B cell (primary cell): Measurements from ENCODE around the gene TBC1D14. TPM values are rescaled to one million over a fixed set of nuclear protein-coding genes. Genes with fewer than 3 reads are reported as not detected.

Experiments used
- ATAC-seq: fragments of 200-7000 bp; cut with Tn5 transposase; one replicate; pipeline ENCODE4 v1.10.0; 2021; ENCODE audit warnings: low read depth, mild to moderate bottlenecking, moderate number of reproducible peaks, moderate library complexity
- CTCF ChIA-PET: fragments of 350-600 bp; sonication (Branson Sonifier 250); formaldehyde crosslinking; loops from one replicate; lab custom pipeline; 2021; ENCODE audit warnings: antibody characterized with exemption, inconsistent platforms; lab: Charles Lee
- POLR2A ChIA-PET: fragments of 350-600 bp; sonication (Branson Sonifier 250); formaldehyde crosslinking; loops from one replicate; lab custom pipeline; 2021; ENCODE audit warnings: antibody characterized with exemption; lab: Charles Lee
- DNase-seq: peaks from one replicate; pipeline ENCODE4 v3.0.0; 2013
- H2AFZ ChIP-seq: 2 replicates; pipeline ENCODE4 v1.6.1; 2012; ENCODE audit warnings: mild to moderate bottlenecking, low read depth, low read length; ENCODE audit not compliant: insufficient read depth, poor library complexity, severe bottlenecking
- H3K27ac ChIP-seq, 2 donors: 1 replicate in 1 of 2; 2 replicates in 1 of 2; pipeline ENCODE4 v1.5.1; 2012 to 2013; ENCODE audit warnings: low read length in 2 of 2, mild to moderate bottlenecking in 2 of 2, moderate library complexity in 1 of 2
- H3K27me3 ChIP-seq, 4 experiments: fragments of 200-600 bp in 1 of 4; sonication (generic) in 1 of 4; replicated peaks in 1 of 4; 1 replicate in 2 of 4; 2 replicates in 2 of 4; pipeline versions ENCODE4 v1.6.1 to v1.7.0; 2013 to 2016; ENCODE audit warnings: low read length in 3 of 4, mild to moderate bottlenecking in 2 of 4, mixed read lengths in 1 of 4, moderate library complexity in 1 of 4; ENCODE audit not compliant: insufficient read depth in 4 of 4, control insufficient read depth in 3 of 4; ENCODE audit errors: control extremely low read depth in 1 of 4
- H3K36me3 ChIP-seq, 2 experiments: replicated peaks in 1 of 2; 1 replicate in 1 of 2; 2 replicates in 1 of 2; pipeline versions ENCODE4 v1.6.1 to v1.7.1; 2013; ENCODE audit warnings: low read length in 1 of 2; ENCODE audit not compliant: insufficient read depth in 2 of 2, control insufficient read depth in 1 of 2; ENCODE audit errors: control extremely low read depth in 1 of 2, extremely low read depth in 1 of 2
- H3K4me1 ChIP-seq, 2 donors: fragments of 200-600 bp in 1 of 2; sonication (generic) in 1 of 2; 1 replicate in 1 of 2; 2 replicates in 1 of 2; pipeline versions ENCODE4 v1.5.1 to v1.6.1; 2013 to 2017; ENCODE audit warnings: low read length in 2 of 2; ENCODE audit not compliant: control insufficient read depth in 2 of 2, insufficient read depth in 2 of 2
- H3K4me2 ChIP-seq: replicated peaks from 2 replicates; pipeline ENCODE3; 2012; ENCODE audit warnings: mild to moderate bottlenecking, low read depth, low read length; ENCODE audit not compliant: poor library complexity, severe bottlenecking
- H3K4me3 ChIP-seq, 5 experiments: fragments of 200-600 bp in 1 of 5; sonication (generic) in 1 of 5; 1 replicate in 3 of 5; 2 replicates in 2 of 5; pipeline versions ENCODE4 v1.5.1 to v1.7.0; 2011 to 2016; ENCODE audit warnings: low read length in 4 of 5, mild to moderate bottlenecking in 4 of 5, low read depth in 2 of 5, control low read depth in 1 of 5, moderate library complexity in 1 of 5; ENCODE audit not compliant: insufficient read depth in 1 of 5; ENCODE audit errors: control extremely low read depth in 1 of 5, extremely low read depth in 1 of 5
- H3K79me2 ChIP-seq: fragments of 200-600 bp; sonication (generic); one replicate; pipeline ENCODE4 v1.6.0; 2016; ENCODE audit warnings: low read length; ENCODE audit not compliant: control insufficient read depth, insufficient read depth
- H3K9ac ChIP-seq: fragments of 200-600 bp; sonication (generic); 2 replicates; pipeline ENCODE4 v1.6.1; 2017; ENCODE audit warnings: mild to moderate bottlenecking, low read length, moderate library complexity
- H3K9me3 ChIP-seq, 3 donors: one replicate each; pipeline versions ENCODE4 v1.6.1 to v1.7.1; 2013; ENCODE audit warnings: low read length in 2 of 3; ENCODE audit not compliant: control insufficient read depth in 2 of 3, insufficient read depth in 1 of 3; ENCODE audit errors: control extremely low read depth in 1 of 3
- H4K20me1 ChIP-seq: 2 replicates; pipeline ENCODE4 v1.6.0; 2012; ENCODE audit warnings: mild to moderate bottlenecking, low read length; ENCODE audit not compliant: insufficient read depth, control insufficient read depth, poor library complexity, severe bottlenecking
- H3K27ac Mint-ChIP-seq: one replicate; pipeline ENCODE4 v1.8.0; 2021; ENCODE audit warnings: mixed read lengths
- H3K27me3 Mint-ChIP-seq: one replicate; pipeline ENCODE4 v1.8.0; 2021; ENCODE audit warnings: mixed read lengths
- H3K4me1 Mint-ChIP-seq: one replicate; pipeline ENCODE4 v1.8.0; 2021; ENCODE audit warnings: mixed read lengths
- H3K4me3 Mint-ChIP-seq: one replicate; pipeline ENCODE4 v1.8.0; 2021; ENCODE audit warnings: mixed read lengths
- H3K9me3 Mint-ChIP-seq: one replicate; pipeline ENCODE4 v1.8.0; 2022; ENCODE audit warnings: mixed read lengths; ENCODE audit not compliant: insufficient read depth
- CTCF ChIP-seq: fragments of 200-600 bp; IDR thresholded peaks from one replicate; pipeline ENCODE4 v1.8.0; 2022; ENCODE audit warnings: antibody characterized with exemption, mild to moderate bottlenecking
- EZH2 ChIP-seq: IDR thresholded peaks from 2 replicates; pipeline ENCODE4 v1.6.1; 2012; ENCODE audit warnings: borderline replicate concordance, low read depth, mild to moderate bottlenecking, moderate library complexity, low read length; ENCODE audit not compliant: insufficient read depth, poor library complexity, severe bottlenecking
- WGBS: methylation state at CpG from one replicate; pipeline ENCODE4 v1.1.5; 2013; ENCODE audit warnings: missing lambda C conversion rate; ENCODE audit not compliant: insufficient coverage; 5-methylcytosine and 5-hydroxymethylcytosine counted together
- intact Hi-C: fragments of 100-400 bp; cut with micrococcal nuclease; formaldehyde crosslinking; loops from one replicate; pipeline ENCODE4 v1.10.0; 2022
- polyA plus RNA-seq: library from polyadenylated mRNA; depleted of rRNA; stranded (reverse); fragments of >200 nt; gene quantifications from 2 replicates; pipeline ENCODE4 v1.2.3, GENCODE V29; 2012
- total RNA-seq, 2 donors: library from RNA; stranded (reverse); fragments of 120-200 nt in 1 of 2; gene quantifications; 1 replicate in 1 of 2; 2 replicates in 1 of 2; pipeline versions ENCODE4 v1.2.3 to v1.2.4, GENCODE V29; 2013 to 2022

The TBC1D14 gene
- total and polyA plus RNA-seq, 2 donors (not counting 1 experiment from before 2014, with no cell fraction given), result 21.9 to 42.0 TPM

- Histone ChIP-seq H3K27me3 (no peaks in the 10 kb centered on the region), H3K9me3 (no peaks in the 10 kb centered on the region), H3K9ac (no peak overlapping the region), H3K27ac (no peak overlapping the region), H3K4me1 (peaks cover 10 to 16% of the 10 kb centered on the region in 2 donors), H2AFZ (no peak overlapping the region), H3K36me3 (no peaks in the 10 kb centered on the region), H4K20me1 (peaks cover 46% of the 10 kb centered on the region), H3K4me3 (no peak overlapping the region), H3K4me2 (no peak overlapping the region), H3K79me2 (peaks cover 96% of the 10 kb centered on the region)
- no peaks in the 10 kb centered on the region for H3K9me3 Mint-ChIP-seq
- intact Hi-C loops, result no loop called here
- H3K4me1 Mint-ChIP-seq, result peaks cover 15% of the 10 kb centered on the region
- no peak overlapping the region for H3K27ac Mint-ChIP-seq
- no peak for ATAC-seq
- DNase-seq, result no peak
- no peaks in the 10 kb centered on the region for H3K27me3 Mint-ChIP-seq
- TF ChIP-seq EZH2 (no peak), CTCF (no peak)
- WGBS, result 93% methylated on average over 35 of the region's 35 CpGs
- no peak overlapping the region for H3K4me3 Mint-ChIP-seq
- CTCF ChIA-PET, result no interaction called here
- POLR2A ChIA-PET, result no interaction called here
These were observed 44.2 kb downstream of the TBC1D14 start for GRCh38 chr4:6953751-6954380.

GRCh38 chr4:6955261-6955911 lies 45.8 kb downstream of the TBC1D14 start:
- Histone ChIP-seq H3K4me2 (no peak overlapping the region), H3K4me3 (no peak overlapping the region), H2AFZ (no peak overlapping the region), H3K27me3 (no peaks in the 10 kb centered on the region), H3K79me2 (peaks cover 96% of the 10 kb centered on the region), H3K9me3 (no peaks in the 10 kb centered on the region), H3K9ac (no peak overlapping the region), H3K27ac (no peak overlapping the region), H3K36me3 (no peaks in the 10 kb centered on the region), H4K20me1 (peaks cover 46% of the 10 kb centered on the region), H3K4me1 (peaks cover 10 to 16% of the 10 kb centered on the region in 2 donors)
- intact Hi-C loops, result no loop called here
- DNase-seq (no peak), ATAC-seq (no peak)
- TF ChIP-seq CTCF, result no peak
- TF ChIP-seq EZH2, result no peak
- H3K27ac Mint-ChIP-seq, result no peak overlapping the region
- H3K4me1 Mint-ChIP-seq, result peaks cover 13% of the 10 kb centered on the region
- H3K4me3 Mint-ChIP-seq, result no peak overlapping the region
- over 99% methylated on average over 12 of the region's 17 CpGs for WGBS
- POLR2A ChIA-PET, result no interaction called here
- no peaks in the 10 kb centered on the region for H3K9me3 Mint-ChIP-seq
- no peaks in the 10 kb centered on the region for H3K27me3 Mint-ChIP-seq
- CTCF ChIA-PET, result interaction anchor here (1.0 kb wide), 1 partner anchor 14 kb away, joined by 3 read pairs; no protein-coding TSS in a partner anchor
